ENCODE results near the gene CYTH2.
A peak's percentile ranks its signal among the peaks of the same experiment; 100 is the strongest.

The CYTH2 gene

DNA sequence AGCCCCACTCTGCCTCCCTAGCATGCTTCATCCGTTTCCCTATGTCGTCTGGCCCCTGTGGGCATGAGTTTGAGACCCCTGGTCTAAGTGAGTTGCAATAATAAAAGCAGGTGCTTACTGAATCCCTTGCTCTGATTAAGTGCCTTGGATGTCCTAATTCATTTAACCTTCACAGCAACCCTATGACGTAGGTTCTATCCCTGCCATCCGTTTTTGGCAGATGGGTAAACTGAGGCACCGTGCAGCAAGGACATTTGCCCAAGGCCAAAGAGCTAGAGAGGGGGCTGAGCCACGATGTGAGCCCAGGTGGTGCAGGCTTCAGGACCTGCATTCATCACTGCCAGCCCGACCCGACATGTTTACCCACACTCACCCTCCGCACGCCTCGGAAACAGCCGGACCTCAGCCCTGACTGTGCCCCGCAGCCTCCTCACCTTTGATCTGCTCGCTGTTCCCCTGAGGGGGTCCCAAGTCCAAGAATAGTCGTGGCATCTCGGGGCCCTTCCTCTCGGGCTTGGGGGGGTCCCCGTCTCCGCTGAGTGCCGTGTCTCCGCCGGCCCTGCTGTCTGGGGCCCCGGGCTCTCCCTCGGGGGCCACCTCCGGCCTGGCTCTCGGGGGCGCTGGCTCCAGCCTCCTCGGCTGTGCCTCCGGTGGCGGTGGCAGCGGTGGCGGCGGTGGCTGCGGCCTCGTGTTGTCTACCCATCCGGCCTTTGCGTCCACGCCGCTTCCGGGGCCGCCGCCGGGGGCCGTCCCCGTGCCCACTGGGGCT lies 28.0 kb downstream of the CYTH2 start:
- no peak for DNase-seq

- DNase-seq, result no peak
Observed at GRCh38 chr19:48497728-48498594, 28.8 kb downstream of the CYTH2 start.

DNA sequence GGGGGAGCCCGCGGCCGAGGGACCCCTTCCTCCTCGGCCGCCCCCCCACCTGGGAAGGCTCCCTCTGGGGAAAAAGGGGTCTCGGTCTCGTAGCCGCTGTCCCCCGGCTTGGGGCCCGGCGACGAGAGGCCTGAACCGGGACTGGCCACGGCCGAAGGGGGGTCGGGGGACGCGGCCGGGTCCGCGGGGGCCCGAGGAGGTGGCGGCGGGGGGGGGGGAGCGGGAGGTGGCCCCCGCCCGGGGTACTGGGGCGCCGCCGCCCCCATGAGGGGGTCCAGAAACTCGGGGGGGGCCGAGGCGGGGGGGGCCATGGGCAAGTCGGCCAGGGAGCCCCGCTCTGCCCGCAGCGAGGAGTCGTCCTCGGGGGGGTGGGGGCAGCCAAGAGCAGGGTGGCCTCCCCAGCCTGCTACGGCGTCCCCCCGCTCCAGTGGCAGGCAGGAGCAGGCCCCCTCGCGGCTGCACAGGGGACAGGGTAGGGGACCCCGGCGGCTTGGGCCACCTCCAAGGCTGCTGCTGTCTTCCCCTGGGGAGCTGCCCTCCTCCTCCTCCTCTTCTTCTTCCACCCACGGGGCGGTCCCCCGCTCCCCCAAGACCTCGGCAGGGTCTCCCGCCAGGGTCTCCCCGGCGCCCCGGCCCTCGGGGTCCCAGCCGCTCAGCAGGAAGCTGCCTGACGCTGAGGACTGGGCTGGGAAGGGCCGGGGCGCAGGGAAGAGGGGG lies 29.6 kb downstream of the CYTH2 start:
- DNase-seq, result no peak

- DNase-seq, result no peak
Observed at GRCh38 chr19:48499316-48500090, 30.3 kb downstream of the CYTH2 start.

DNA sequence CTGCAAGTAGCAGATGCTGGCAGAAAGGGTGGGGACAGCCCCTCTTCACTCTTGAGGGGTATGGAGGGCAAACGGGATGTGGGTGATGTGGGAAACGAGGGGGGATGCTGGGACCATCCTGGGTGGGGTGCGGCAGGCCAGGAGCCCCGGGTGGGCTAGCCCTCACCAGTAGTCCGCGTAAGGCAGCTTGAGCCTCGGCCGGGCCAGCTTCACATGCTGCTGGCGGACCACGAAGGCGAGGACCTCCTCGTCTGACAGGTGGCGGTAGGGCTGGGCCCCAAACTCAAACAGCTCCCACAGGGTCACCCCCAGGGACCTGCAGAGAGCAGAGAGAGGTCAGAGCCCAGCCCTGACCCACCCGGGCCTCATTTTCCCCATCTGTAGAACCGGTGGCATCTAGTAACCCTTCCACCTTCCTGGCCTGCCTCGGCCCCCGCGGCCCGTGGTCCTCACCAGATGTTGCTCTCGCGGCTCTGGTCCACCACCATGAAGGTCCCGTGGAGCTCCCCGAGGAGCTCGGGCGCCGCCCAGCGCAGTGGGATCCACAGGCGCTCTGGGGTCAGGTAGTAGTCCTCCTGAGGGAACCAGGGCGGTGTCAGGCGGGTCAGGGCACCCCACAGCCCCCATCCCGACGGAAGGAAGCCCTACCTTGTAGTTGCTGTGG lies 31.8 kb downstream of the CYTH2 start:
- no peak for DNase-seq

GRCh38 chr19:48501494-48502349 lies 32.6 kb downstream of the CYTH2 start:
- DNase-seq, result peak in 1 of 2 experiments; percentile 55

- DNase-seq, result no peak
Observed at GRCh38 chr19:48502350-48503018, 33.3 kb downstream of the CYTH2 start.

DNA sequence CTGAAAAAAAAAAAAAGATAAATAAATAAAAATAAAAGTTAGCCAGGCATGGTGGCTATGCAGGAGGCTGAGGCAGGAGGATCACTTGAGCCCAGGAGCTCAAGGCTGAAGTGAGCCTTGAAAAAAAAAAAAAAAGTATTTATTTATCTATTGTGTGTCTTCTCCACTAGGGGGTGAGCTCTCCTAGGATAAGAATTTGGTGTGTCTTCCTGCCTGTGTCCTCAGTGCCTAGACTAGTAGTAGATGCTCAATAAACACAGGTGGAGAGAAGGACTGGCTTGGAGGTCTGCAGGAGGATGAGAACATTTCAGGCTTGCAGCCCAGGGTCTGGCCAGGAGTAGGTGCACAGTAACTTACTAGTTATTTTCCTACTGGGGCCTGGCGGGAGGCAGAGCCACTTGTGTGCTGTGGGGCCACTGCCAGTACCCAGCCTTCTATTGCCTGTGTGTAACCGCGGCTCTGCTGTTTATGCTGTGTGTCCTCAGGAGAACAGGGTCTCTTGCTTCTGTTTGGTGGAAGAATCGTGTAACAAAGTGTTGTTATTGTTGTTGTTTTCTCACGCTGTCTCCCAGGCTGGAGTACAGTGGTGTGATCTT lies 37.1 kb downstream of the CYTH2 start:
- peak; percentile 12 to 56 for DNase-seq

DNA sequence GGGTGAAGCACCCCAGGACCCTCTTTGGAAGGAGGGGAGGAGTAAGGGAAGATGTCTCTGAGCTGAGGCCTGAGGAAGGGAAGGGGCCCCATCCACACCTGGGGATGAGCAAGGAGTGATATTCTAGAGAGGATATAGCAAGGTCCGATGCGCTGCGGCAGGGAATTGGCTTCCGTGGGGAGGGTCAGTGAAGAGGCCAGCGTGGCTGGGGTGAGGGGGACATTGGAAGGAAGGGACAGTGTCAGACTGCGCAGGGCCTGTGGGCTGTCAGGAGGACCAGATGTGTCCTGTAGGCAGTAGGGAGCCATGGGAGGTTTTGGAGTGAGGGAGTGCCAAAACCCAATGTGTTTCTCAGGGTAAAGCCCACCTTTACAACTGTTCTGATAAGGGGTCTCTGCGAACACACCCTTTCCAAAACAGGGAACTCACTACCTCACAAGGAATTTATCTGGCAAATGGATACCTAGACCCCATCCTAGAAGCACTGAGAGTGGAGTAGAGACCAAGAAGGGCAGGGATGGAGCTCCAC lies 38.8 kb downstream of the CYTH2 start:
- no peak for DNase-seq

DNA sequence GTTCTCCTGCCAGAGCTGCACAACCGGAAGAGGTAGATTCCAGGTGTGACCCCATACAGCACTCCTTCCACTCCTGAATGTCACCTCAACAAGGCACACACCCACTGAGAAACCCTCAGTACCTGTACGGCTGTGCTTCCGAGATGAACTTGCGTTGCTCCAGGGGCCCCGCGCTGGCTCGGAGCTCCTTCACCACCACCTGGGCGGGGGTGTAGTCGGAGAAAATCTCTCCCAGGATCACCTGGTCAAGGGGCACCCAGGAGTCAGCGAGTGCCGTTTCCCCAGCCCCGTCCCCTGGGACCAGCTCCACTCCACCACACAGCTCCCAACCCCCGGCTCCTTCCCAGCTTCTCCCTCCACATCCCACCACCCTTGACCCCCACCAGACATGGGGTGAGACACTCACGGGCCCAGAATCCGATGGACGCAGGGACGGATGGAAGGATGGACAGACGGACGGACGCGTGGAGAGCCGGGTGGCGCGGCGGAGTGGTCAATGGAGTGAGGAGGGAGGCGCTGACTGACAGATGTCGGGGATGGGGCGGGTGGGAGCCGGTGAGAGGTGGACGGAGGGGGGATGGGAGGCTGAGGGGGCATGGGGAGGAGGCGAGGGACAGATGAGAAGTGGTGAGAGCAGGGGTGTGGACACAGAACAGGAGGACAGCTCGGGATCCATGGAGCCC lies 39.7 kb downstream of the CYTH2 start:
- DNase-seq, result no peak

- DNase-seq, result no peak
Observed at GRCh38 chr19:48509467-48510194, 40.5 kb downstream of the CYTH2 start.

DNA sequence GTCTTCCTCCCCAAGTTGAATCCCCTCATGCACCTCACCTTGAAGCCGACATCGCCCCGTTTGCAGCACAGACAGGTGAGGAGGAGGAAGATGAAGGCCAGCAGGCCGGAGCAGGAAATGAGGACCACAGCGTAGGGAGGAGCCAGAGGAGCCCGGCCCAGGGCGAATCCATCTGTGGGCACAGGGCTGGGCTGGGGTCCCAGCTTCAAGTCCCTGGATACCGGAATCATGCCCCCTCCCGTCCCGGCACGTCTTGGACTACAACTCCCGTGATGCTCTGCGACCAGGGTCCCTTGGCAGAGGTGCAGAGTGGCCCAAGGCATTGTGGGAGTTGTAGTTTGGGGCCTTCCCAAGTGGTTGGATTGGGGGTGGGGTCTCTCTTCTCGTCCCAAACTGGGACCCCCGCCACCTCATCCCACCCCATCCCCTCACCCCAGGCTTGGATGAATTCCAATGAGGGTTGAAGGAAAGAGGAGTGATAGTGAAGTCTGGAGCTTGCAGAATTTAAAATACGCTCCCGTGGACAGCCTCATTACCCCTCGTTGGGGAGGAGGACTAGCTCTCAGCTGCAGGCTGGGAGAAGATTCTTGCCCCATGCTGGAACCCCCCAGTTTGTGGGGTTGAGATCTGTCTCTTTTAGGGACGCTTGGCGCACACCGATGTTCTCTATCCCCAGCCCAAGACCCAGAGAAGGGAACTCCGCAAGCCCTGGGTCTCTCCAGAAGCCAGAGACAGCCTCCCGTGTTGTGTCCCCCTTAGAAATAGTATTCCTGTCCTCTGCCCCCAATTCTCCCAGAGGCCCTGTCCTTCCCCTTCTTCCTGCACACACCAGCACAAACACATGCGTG lies 41.5 kb downstream of the CYTH2 start:
- DNase-seq, result peak; percentile 8 to 45

DNA sequence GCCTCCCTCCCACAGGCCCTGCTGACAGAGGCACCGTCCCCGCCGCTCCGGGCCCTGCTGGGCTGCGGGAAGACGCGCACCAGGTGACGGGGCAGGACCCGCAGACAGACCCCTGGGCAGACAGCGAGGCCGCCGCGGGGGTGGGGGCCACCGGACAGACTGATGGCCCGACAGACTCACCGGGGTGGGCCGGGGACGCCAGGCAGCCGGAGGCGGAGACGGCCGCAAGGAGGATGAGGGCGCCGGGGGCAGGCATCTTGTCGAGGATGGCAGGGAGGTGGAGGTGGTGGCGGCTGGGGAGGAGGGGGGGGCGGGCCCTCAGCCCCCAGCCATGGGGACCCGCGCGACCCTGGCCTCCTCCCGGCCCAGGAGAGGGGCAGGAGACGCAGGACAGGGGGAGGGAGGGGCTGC lies 42.2 kb downstream of the CYTH2 start:
- no peak for DNase-seq

DNA sequence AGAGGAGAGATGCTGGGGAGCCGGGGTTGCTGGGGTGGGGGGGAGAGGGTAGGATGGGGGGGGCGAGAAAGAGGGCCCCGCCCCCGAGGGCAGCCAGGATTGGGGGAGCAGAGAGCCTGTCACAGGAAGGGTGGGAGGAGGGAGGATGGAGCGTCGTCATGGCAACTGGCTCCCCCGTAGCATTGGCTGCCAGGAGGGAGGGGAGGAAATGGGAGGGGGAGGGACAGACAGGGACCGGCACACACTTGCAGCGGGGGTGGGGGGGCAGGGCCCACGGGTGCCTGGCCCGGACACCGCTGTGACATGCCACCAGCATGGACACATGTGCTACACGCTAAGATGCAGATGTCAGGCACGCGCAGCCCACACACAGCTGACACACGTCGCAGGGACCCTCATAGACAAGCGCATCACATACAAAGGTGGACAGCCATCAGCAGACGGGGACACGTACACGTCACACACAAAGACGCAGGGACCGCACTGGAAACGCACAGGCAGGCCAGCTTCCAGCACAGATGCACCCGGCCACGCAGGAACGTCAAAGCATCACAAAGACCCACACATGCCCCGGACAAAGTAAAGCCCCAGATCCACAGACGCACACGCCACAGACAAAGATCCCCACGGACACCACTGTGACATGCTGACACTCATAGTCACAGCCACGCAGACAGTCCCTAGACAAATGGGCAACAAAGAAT lies 42.8 kb downstream of the CYTH2 start, which contains the start of gene LMTK3:
Gene LMTK3 (minus strand): TSS at position 36 of the 704 bp plus-strand sequence. CDS start 259 bp downstream, outside the sequence.
- peak; percentile 18 to 44 for DNase-seq

DNA sequence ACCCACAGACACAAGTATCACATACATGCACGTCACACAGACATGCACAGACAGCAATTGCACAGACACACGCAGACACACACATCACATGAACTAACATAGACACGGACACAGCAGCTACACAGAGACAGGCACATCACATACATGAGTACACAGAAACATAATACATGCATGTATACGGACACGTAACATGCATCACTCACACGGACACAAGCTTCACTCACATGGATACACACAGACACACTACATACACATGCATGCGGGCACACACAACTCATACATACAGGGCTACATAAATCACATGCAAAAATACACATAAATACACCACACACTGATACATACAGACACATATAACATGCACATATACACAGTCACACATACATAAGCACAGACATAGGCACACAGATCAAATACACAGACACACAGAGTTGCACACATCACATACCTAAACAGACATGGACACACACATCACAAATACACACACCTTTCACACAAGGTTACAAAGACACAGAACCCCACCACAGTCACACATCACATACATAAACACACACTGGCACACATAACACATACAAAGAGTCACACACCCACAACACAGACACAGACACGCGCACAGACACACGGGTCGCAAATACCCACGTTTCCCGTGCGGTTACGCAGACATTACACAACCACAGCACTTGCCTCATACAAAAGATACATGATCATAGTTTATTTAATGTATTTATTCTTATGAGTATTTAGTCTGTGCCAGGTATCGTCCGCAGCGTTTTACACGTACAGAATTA lies 43.5 kb downstream of the CYTH2 start:
- DNase-seq, result no peak

Data from SW 1271 (cell line).